ENCODE results near the gene SS18.

Gene SS18

GRCh38 chr18:26071725-26072124, 18.7 kb downstream of the SS18 start:
- H3K36me3 ChIP-seq (ENCODE audit: control insufficient read depth, insufficient read depth, low read length) = peaks cover 1% of the 10 kb centered on the region
- H3K27ac ChIP-seq (ENCODE audit: low read depth, low read length) = no peak overlapping the region
- no CpG with 5 or more reads among the region's 2 CpGs for WGBS (ENCODE audit: extremely low coverage, insufficient coverage, low lambda C conversion rate)

GRCh38 chr18:26071020-26071419, 19.4 kb downstream of the SS18 start:
- H4K8ac ChIP-seq (ENCODE audit: low read depth, low read length) = no peak overlapping the region
- peaks cover 2% of the 10 kb centered on the region for H3K79me1 ChIP-seq (ENCODE audit: low read length)
- no peak overlapping the region for H3K4ac ChIP-seq (ENCODE audit: low read depth, low read length)
- no peak overlapping the region for H4K5ac ChIP-seq (ENCODE audit: low read length)
- no peaks in the 10 kb centered on the region for H3K4me1 ChIP-seq (ENCODE audit: control insufficient read depth, low read depth, low read length)
- H3K36me3 ChIP-seq (ENCODE audit: control insufficient read depth, insufficient read depth, low read length) = peaks cover 1% of the 10 kb centered on the region
- H2BK15ac ChIP-seq (replicated peaks; ENCODE audit: low read depth) = no peak overlapping the region
- no peaks in the 10 kb centered on the region for H3K27me3 ChIP-seq (ENCODE audit: insufficient read depth, low read length, poor library complexity)
- DNase-seq = no peak
- H3K4me3 ChIP-seq (ENCODE audit: low read length) = no peak overlapping the region
- no peak overlapping the region for H3K4me2 ChIP-seq (ENCODE audit: low read length)
- no peak overlapping the region for H2BK5ac ChIP-seq (ENCODE audit: low read length)
- no peaks in the 10 kb centered on the region for H3K79me2 ChIP-seq (ENCODE audit: control insufficient read depth, insufficient read depth, low read length)
- H3K9ac ChIP-seq (ENCODE audit: low read length) = no peak overlapping the region
- no peak overlapping the region for H3K56ac ChIP-seq (ENCODE audit: low read length)
- no peak overlapping the region for H2BK120ac ChIP-seq (ENCODE audit: low read depth, low read length)
- H3K18ac ChIP-seq (ENCODE audit: low read length) = no peak overlapping the region
- no peak overlapping the region for H3K23ac ChIP-seq (ENCODE audit: low read length)
- H2AK5ac ChIP-seq (ENCODE audit: low read length) = no peak overlapping the region
- no peak overlapping the region for H3K27ac ChIP-seq (ENCODE audit: low read depth, low read length)

More at GRCh38 chr18:26071725-26072124, 18.7 kb downstream of the SS18 start:
- H3K27me3 ChIP-seq (ENCODE audit: insufficient read depth, low read length, poor library complexity) = no peaks in the 10 kb centered on the region
- peaks cover 2% of the 10 kb centered on the region for H3K79me1 ChIP-seq (ENCODE audit: low read length)
- no peak overlapping the region for H3K9ac ChIP-seq (ENCODE audit: low read length)
- H3K18ac ChIP-seq (ENCODE audit: low read length) = no peak overlapping the region
- no peak overlapping the region for H3K23ac ChIP-seq (ENCODE audit: low read length)
- no peaks in the 10 kb centered on the region for H3K79me2 ChIP-seq (ENCODE audit: control insufficient read depth, insufficient read depth, low read length)
- H2BK15ac ChIP-seq (replicated peaks; ENCODE audit: low read depth) = no peak overlapping the region
- H3K4me3 ChIP-seq (ENCODE audit: low read length) = no peak overlapping the region
- H2BK120ac ChIP-seq (ENCODE audit: low read depth, low read length) = no peak overlapping the region
- no peak overlapping the region for H2BK5ac ChIP-seq (ENCODE audit: low read length)
- no peak for DNase-seq
- H4K8ac ChIP-seq (ENCODE audit: low read depth, low read length) = no peak overlapping the region
- no peak overlapping the region for H4K5ac ChIP-seq (ENCODE audit: low read length)
- H3K4ac ChIP-seq (ENCODE audit: low read depth, low read length) = no peak overlapping the region
- H3K56ac ChIP-seq (ENCODE audit: low read length) = no peak overlapping the region
- no peak overlapping the region for H3K4me2 ChIP-seq (ENCODE audit: low read length)
- no peaks in the 10 kb centered on the region for H3K4me1 ChIP-seq (ENCODE audit: control insufficient read depth, low read depth, low read length)
- no peak overlapping the region for H2AK5ac ChIP-seq (ENCODE audit: low read length)

- H3K4ac ChIP-seq (ENCODE audit: low read depth, low read length) = no peak overlapping the region
- WGBS (ENCODE audit: extremely low coverage, insufficient coverage, low lambda C conversion rate) = no CpG with 5 or more reads among the region's 2 CpGs
- no peak overlapping the region for H2BK120ac ChIP-seq (ENCODE audit: low read depth, low read length)
- H2BK5ac ChIP-seq (ENCODE audit: low read length) = no peak overlapping the region
- H3K4me3 ChIP-seq (ENCODE audit: low read length) = no peak overlapping the region
- DNase-seq = peak; percentile 8
- no peak overlapping the region for H4K8ac ChIP-seq (ENCODE audit: low read depth, low read length)
- no peak overlapping the region for H3K23ac ChIP-seq (ENCODE audit: low read length)
- peaks cover 4% of the 10 kb centered on the region for H3K36me3 ChIP-seq (ENCODE audit: control insufficient read depth, insufficient read depth, low read length)
- H2AK5ac ChIP-seq (ENCODE audit: low read length) = no peak overlapping the region
- no peak overlapping the region for H2BK15ac ChIP-seq (replicated peaks; ENCODE audit: low read depth)
- no peak overlapping the region for H3K18ac ChIP-seq (ENCODE audit: low read length)
- H3K9ac ChIP-seq (ENCODE audit: low read length) = no peak overlapping the region
- no peak overlapping the region for H3K56ac ChIP-seq (ENCODE audit: low read length)
- H3K27ac ChIP-seq (ENCODE audit: low read depth, low read length) = no peak overlapping the region
- no peaks in the 10 kb centered on the region for H3K79me2 ChIP-seq (ENCODE audit: control insufficient read depth, insufficient read depth, low read length)
- no peak overlapping the region for H3K4me2 ChIP-seq (ENCODE audit: low read length)
- H3K79me1 ChIP-seq (ENCODE audit: low read length) = peaks cover 7% of the 10 kb centered on the region
- H3K27me3 ChIP-seq (ENCODE audit: insufficient read depth, low read length, poor library complexity) = no peaks in the 10 kb centered on the region
- no peaks in the 10 kb centered on the region for H3K4me1 ChIP-seq (ENCODE audit: control insufficient read depth, low read depth, low read length)
- H4K5ac ChIP-seq (ENCODE audit: low read length) = no peak overlapping the region
These were observed 31.1 kb downstream of the SS18 start for GRCh38 chr18:26059357-26059756.

GRCh38 chr18:26057344-26057773, 33.1 kb downstream of the SS18 start:
- H2AK5ac ChIP-seq (ENCODE audit: low read length) = no peak overlapping the region
- H3K4ac ChIP-seq (ENCODE audit: low read depth, low read length) = no peak overlapping the region
- no peak overlapping the region for H3K4me2 ChIP-seq (ENCODE audit: low read length)
- no peak overlapping the region for H3K27ac ChIP-seq (ENCODE audit: low read depth, low read length)
- no peak overlapping the region for H4K5ac ChIP-seq (ENCODE audit: low read length)
- peak; percentile 15 for DNase-seq
- H4K8ac ChIP-seq (ENCODE audit: low read depth, low read length) = no peak overlapping the region
- WGBS (ENCODE audit: extremely low coverage, insufficient coverage, low lambda C conversion rate) = no CpG with 5 or more reads among the region's 7 CpGs
- no peak overlapping the region for H3K18ac ChIP-seq (ENCODE audit: low read length)
- peaks cover 7% of the 10 kb centered on the region for H3K79me1 ChIP-seq (ENCODE audit: low read length)
- H3K56ac ChIP-seq (ENCODE audit: low read length) = no peak overlapping the region
- no peak overlapping the region for H3K9ac ChIP-seq (ENCODE audit: low read length)
- H3K79me2 ChIP-seq (ENCODE audit: control insufficient read depth, insufficient read depth, low read length) = no peaks in the 10 kb centered on the region
- no peaks in the 10 kb centered on the region for H3K4me1 ChIP-seq (ENCODE audit: control insufficient read depth, low read depth, low read length)
- no peak overlapping the region for H2BK5ac ChIP-seq (ENCODE audit: low read length)
- no peaks in the 10 kb centered on the region for H3K27me3 ChIP-seq (ENCODE audit: insufficient read depth, low read length, poor library complexity)
- no peak overlapping the region for H3K4me3 ChIP-seq (ENCODE audit: low read length)
- H2BK120ac ChIP-seq (ENCODE audit: low read depth, low read length) = no peak overlapping the region
- no peak overlapping the region for H3K23ac ChIP-seq (ENCODE audit: low read length)
- no peak overlapping the region for H2BK15ac ChIP-seq (replicated peaks; ENCODE audit: low read depth)
- peaks cover 4% of the 10 kb centered on the region for H3K36me3 ChIP-seq (ENCODE audit: control insufficient read depth, insufficient read depth, low read length)

- peaks cover 4% of the 10 kb centered on the region for H3K36me3 ChIP-seq (ENCODE audit: control insufficient read depth, insufficient read depth, low read length)
- H2AK5ac ChIP-seq (ENCODE audit: low read length) = no peak overlapping the region
- H3K79me1 ChIP-seq (ENCODE audit: low read length) = peaks cover 5% of the 10 kb centered on the region
- H3K4me2 ChIP-seq (ENCODE audit: low read length) = no peak overlapping the region
- no peaks in the 10 kb centered on the region for H3K79me2 ChIP-seq (ENCODE audit: control insufficient read depth, insufficient read depth, low read length)
- no peaks in the 10 kb centered on the region for H3K4me1 ChIP-seq (ENCODE audit: control insufficient read depth, low read depth, low read length)
- H3K4ac ChIP-seq (ENCODE audit: low read depth, low read length) = no peak overlapping the region
- no peak overlapping the region for H3K56ac ChIP-seq (ENCODE audit: low read length)
- H3K4me3 ChIP-seq (ENCODE audit: low read length) = no peak overlapping the region
- H3K9ac ChIP-seq (ENCODE audit: low read length) = no peak overlapping the region
- H3K23ac ChIP-seq (ENCODE audit: low read length) = no peak overlapping the region
- H2BK15ac ChIP-seq (replicated peaks; ENCODE audit: low read depth) = no peak overlapping the region
- no peak overlapping the region for H3K27ac ChIP-seq (ENCODE audit: low read depth, low read length)
- H4K5ac ChIP-seq (ENCODE audit: low read length) = no peak overlapping the region
- H3K18ac ChIP-seq (ENCODE audit: low read length) = no peak overlapping the region
- H3K27me3 ChIP-seq (ENCODE audit: insufficient read depth, low read length, poor library complexity) = no peaks in the 10 kb centered on the region
- no peak for DNase-seq
- no peak overlapping the region for H2BK5ac ChIP-seq (ENCODE audit: low read length)
- H4K8ac ChIP-seq (ENCODE audit: low read depth, low read length) = no peak overlapping the region
- H2BK120ac ChIP-seq (ENCODE audit: low read depth, low read length) = no peak overlapping the region
- no CpG with 5 or more reads among the region's 1 CpG for WGBS (ENCODE audit: extremely low coverage, insufficient coverage, low lambda C conversion rate)
These were observed 34.1 kb downstream of the SS18 start for GRCh38 chr18:26056291-26056690.

- Histone ChIP-seq H3K79me1 (ENCODE audit: low read length) (peaks cover 1% of the 10 kb centered on the region), H3K9ac (ENCODE audit: low read length) (no peak overlapping the region), H2BK5ac (ENCODE audit: low read length) (no peak overlapping the region), H3K4me3 (ENCODE audit: low read length) (no peak overlapping the region), H3K4me1 (ENCODE audit: control insufficient read depth, low read depth, low read length) (no peaks in the 10 kb centered on the region), H2BK120ac (ENCODE audit: low read depth, low read length) (no peak overlapping the region), H4K8ac (ENCODE audit: low read depth, low read length) (no peak overlapping the region), H3K27ac (ENCODE audit: low read depth, low read length) (no peak overlapping the region), H2AK5ac (ENCODE audit: low read length) (no peak overlapping the region), H3K4ac (ENCODE audit: low read depth, low read length) (no peak overlapping the region), H3K27me3 (ENCODE audit: insufficient read depth, low read length, poor library complexity) (no peaks in the 10 kb centered on the region), H3K4me2 (ENCODE audit: low read length) (no peak overlapping the region), H2BK15ac (replicated peaks; ENCODE audit: low read depth) (no peak overlapping the region), H3K56ac (ENCODE audit: low read length) (no peak overlapping the region), H3K36me3 (ENCODE audit: control insufficient read depth, insufficient read depth, low read length) (peaks cover 4% of the 10 kb centered on the region), H3K23ac (ENCODE audit: low read length) (no peak overlapping the region), H4K5ac (ENCODE audit: low read length) (no peak overlapping the region), H3K79me2 (ENCODE audit: control insufficient read depth, insufficient read depth, low read length) (no peaks in the 10 kb centered on the region), H3K18ac (ENCODE audit: low read length) (no peak overlapping the region)
- no peak for DNase-seq
These were observed 37.9 kb downstream of the SS18 start for GRCh38 chr18:26052505-26052904.
